Myometrial cell (primary cell): Measurements from ENCODE around the gene SNX9. TPM values are rescaled to one million over a fixed set of nuclear protein-coding genes. Genes with fewer than 3 reads are reported as not detected.

Source experiments
- total RNA-seq: library from RNA; depleted of rRNA; stranded (reverse); fragments of >200 nt; gene quantifications from 2 replicates; pipeline ENCODE4 v1.2.3, GENCODE V29; 2015

Gene SNX9
- 23.4 and 31.9 TPM in 2 replicates for total RNA-seq

DNA sequence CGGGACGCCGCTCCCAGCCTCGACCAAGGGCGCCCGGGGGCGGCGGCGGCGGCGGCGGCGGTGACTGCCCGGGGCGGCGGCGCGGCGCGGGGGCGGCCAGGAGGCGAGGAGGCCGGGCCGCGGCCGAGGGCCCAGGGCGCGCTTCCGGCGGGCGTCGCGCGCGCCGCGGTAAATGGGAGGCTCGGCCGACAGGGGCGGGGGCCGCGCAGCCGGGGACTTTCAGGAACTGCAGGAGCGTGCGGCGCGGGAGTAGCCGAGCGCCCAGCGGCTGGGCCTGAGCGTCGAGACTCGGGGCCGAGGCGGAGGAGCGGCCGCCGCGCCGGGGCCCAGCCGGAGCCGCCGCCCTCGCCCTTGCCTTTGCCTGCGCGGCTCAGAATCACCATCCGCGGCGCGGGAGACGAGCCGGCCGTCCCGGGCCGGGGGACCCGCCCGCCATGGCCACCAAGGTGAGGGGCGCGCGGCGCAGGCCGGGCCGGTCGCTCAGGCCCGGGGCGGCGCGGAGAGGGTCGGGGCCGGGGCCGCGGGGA lies at the start of gene SNX9:
SNX9 (plus strand) TSS at position 246 of the 527 bp plus-strand sequence; CDS start at position 435, 189 bp downstream.

GRCh38 chr6:157981395-157982101 lies 158.5 kb downstream of the SNX9 start, which contains the start of gene SYNJ2:
TSS of gene SYNJ2 (plus strand) at chr6:157981863. CDS start at chr6:157981962, 99 bp downstream.

Other genes with a start within 250 kb of the SNX9 start
- 14.7 and 15.3 TPM in 2 replicates for gene SYNJ2, start 158.6 kb downstream of the SNX9 start, total RNA-seq